HL-60 (cell line): ENCODE results near the gene MALL.
"Not testable (repeated sequence)": the region's sequence is repeated elsewhere in the genome, so short reads cannot be mapped to it uniquely, and the experiment has no call there.

ENCODE experiments used
- DNase-seq, 2 experiments: peaks; one replicate each; pipeline ENCODE4 v3.0.0-alpha.2; 2010 to 2020; ENCODE audit warnings: low read depth in 1 of 2, low spot score in 1 of 2
- H3K27ac ChIP-seq: fragments of 250-450 bp; sonication (Bioruptor Pico); replicated peaks from 2 replicates; pipeline ENCODE4 v1.5.1; 2020; ENCODE audit warnings: mild to moderate bottlenecking, moderate library complexity
- H3K27me3 ChIP-seq: fragments of 250-450 bp; sonication (Bioruptor Pico); 2 replicates; pipeline ENCODE4 v1.5.1; 2021; ENCODE audit warnings: mild to moderate bottlenecking, moderate library complexity; ENCODE audit not compliant: insufficient read depth, poor library complexity, severe bottlenecking
- H3K4me3 ChIP-seq: replicated peaks from 2 replicates; pipeline ENCODE4 v1.5.1; 2011; ENCODE audit warnings: mild to moderate bottlenecking, control low read depth, low read length; ENCODE audit not compliant: insufficient read depth

The MALL gene

GRCh38 chr2:110094884-110095534 is 20.6 kb downstream of the MALL start:
- H3K27ac ChIP-seq, H3K27me3 ChIP-seq, H3K4me3 ChIP-seq, DNase-seq: not testable (repeated sequence)

GRCh38 chr2:110093924-110094323 is 21.7 kb downstream of the MALL start:
- H3K27ac ChIP-seq, DNase-seq, H3K4me3 ChIP-seq, H3K27me3 ChIP-seq: not testable (repeated sequence)

- not testable (repeated sequence) for H3K27me3 ChIP-seq, H3K27ac ChIP-seq, H3K4me3 ChIP-seq, DNase-seq
These were observed 25.5 kb downstream of the MALL start for GRCh38 chr2:110090164-110090563.

- H3K27me3 ChIP-seq, H3K27ac ChIP-seq, H3K4me3 ChIP-seq, DNase-seq: not testable (repeated sequence)
These were observed 31.9 kb downstream of the MALL start for GRCh38 chr2:110083757-110084156.

- H3K27ac ChIP-seq, H3K4me3 ChIP-seq, DNase-seq, H3K27me3 ChIP-seq: not testable (repeated sequence)
These were observed 32.5 kb downstream of the MALL start for GRCh38 chr2:110083162-110083561.

GRCh38 chr2:110078104-110078503 is 37.5 kb downstream of the MALL start:
- not testable (repeated sequence) for DNase-seq, H3K4me3 ChIP-seq, H3K27me3 ChIP-seq, H3K27ac ChIP-seq

- not testable (repeated sequence) for H3K27me3 ChIP-seq, H3K4me3 ChIP-seq, H3K27ac ChIP-seq, DNase-seq
These were observed 39.7 kb downstream of the MALL start for GRCh38 chr2:110075896-110076295.

- not testable (repeated sequence) for H3K27me3 ChIP-seq, H3K27ac ChIP-seq, DNase-seq, H3K4me3 ChIP-seq
These were observed 45.8 kb downstream of the MALL start for GRCh38 chr2:110069869-110070268.

- not testable (repeated sequence) for H3K27me3 ChIP-seq
These were observed 47.5 kb downstream of the MALL start for GRCh38 chr2:110068153-110068552.

GRCh38 chr2:110062332-110062731 is 53.3 kb downstream of the MALL start:
- H3K4me3 ChIP-seq, H3K27me3 ChIP-seq, H3K27ac ChIP-seq, DNase-seq: not testable (repeated sequence)

More at GRCh38 chr2:110068153-110068552, 47.5 kb downstream of the MALL start:
- not testable (repeated sequence) for H3K4me3 ChIP-seq, DNase-seq, H3K27ac ChIP-seq

GRCh38 chr2:110060550-110060949 is 55.1 kb downstream of the MALL start:
- not testable (repeated sequence) for H3K4me3 ChIP-seq, H3K27me3 ChIP-seq, DNase-seq, H3K27ac ChIP-seq

GRCh38 chr2:110059694-110060358 is 55.8 kb downstream of the MALL start:
- H3K27ac ChIP-seq, DNase-seq, H3K4me3 ChIP-seq, H3K27me3 ChIP-seq: not testable (repeated sequence)

GRCh38 chr2:110059009-110059693 is 56.5 kb downstream of the MALL start:
- not testable (repeated sequence) for DNase-seq, H3K27me3 ChIP-seq, H3K27ac ChIP-seq, H3K4me3 ChIP-seq

- H3K4me3 ChIP-seq, H3K27ac ChIP-seq, H3K27me3 ChIP-seq, DNase-seq: not testable (repeated sequence)
These were observed 57.6 kb downstream of the MALL start for GRCh38 chr2:110058034-110058433.

GRCh38 chr2:110055819-110056408 is 59.7 kb downstream of the MALL start:
- not testable (repeated sequence) for DNase-seq, H3K27me3 ChIP-seq, H3K4me3 ChIP-seq, H3K27ac ChIP-seq
